Right forelimb (tissue), 1 donor: ENCODE measurements around the gene SLC25A44.
"Not testable (repeated sequence)": the region's sequence is repeated elsewhere in the genome, so short reads cannot be mapped to it uniquely, and the experiment has no call there.

Experiments used
- DNase-seq: peaks from one replicate; pipeline ENCODE4 v3.0.0-alpha.2; 2018

SLC25A44 gene

DNA sequence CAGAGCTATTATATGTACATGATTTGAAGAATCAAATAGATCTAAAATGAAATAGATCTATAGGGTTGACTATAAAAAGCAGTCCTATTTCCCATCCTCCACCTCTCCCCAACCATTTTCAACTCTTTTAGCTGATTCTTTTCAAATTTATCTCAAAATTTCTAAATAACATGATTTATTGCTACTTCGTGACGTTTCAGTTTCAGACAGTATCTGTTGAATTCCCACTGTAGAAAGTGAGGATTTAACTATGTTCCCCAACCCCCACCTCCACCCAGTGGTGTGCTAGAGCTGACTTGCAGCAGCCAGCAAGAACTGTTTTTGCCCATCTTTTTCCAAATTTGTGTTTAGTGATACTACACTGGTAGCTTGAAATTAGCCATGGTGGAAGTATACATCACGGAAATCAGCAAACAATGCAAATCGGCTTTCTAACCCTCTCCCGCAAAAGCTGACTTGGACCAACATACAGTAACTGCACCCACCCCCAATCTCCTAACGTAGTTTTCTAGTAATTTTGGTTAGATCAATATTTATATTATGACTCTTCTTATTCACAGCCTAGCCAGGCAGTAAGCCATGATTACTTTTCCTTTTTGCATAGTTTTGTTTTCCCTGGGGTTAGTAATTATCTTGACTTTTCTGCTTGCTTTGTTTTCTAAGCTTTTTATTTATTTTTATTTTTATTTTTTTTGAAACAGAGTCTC is 29.6 kb upstream of the SLC25A44 start:
- DNase-seq: no peak

DNA sequence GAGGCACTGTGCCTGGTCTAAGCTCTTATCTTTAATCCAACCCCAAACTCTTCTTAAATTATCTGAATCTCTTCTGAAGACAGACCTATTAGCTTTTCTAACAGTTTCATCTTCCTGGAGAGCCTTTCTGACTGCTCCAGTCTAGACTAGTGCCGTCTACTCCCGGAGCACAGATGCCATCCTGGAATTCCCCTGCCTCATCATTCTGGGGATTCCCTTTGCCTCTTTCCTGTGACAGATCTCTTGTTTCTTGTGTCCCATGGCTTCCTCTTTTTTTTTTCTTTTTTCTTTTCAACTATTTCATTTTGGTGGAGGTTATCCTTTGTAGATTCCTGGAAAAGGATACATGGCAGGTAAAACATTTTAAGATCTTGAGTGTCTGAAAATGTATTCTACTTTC is 28.8 kb upstream of the SLC25A44 start:
- no peak for DNase-seq

DNA sequence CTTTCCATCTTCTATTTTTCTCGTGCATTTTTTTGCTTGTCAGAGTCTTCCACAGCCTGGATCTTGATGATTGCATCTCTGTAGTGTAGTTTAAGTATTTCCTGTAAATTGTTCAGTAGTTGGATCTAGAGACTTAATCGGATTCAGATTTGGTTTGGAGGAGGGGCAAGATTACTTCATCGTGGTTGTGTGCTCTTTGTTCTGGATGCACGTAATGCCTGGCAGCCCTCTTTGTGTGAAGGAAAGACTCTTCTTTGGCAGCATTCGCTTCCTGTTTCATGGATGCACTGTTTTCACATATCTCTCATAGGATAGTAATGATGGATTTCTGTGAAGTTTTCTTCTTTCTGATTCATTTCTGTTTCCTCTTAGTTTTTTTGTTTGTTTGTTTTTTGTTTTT is 26.4 kb upstream of the SLC25A44 start:
- DNase-seq: no peak

DNA sequence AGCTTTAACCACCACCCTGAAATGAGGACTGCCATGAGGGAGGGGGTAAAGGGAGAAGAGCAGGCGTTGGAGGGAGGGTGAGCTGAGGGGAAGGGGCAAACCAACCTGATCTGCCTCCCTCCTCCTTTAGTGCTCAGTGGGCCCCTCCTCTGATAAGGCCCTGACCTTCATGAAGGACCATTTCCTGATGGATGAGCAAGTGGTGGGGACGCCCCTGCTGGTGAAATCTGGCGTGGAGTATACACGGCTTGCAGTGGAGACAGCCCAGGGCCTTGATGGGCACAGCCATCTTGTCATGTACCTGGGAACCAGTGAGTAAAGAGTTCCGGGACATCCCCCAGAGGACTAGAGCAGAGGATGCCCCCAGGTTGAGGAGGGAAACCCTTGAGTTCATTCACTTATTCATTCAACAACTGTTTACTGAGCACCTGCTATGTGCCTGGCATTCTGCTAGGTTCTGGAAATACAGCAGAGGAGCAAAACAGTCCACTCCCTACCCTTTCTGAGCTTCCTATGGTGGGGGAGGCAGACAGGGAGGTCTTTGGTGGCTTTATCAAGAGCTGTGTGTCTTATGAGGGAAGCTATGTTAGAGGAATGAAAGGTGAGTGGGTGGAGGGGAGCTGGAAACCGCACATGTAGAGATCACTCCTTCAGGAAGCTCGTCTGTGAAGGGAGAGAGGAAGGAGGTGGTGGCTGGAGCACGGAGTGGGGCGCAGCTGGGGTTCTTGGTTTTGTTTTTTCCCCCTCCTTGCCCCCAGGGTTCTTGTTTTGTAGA is 21.0 kb upstream of the SLC25A44 start:
- no peak for DNase-seq

DNA sequence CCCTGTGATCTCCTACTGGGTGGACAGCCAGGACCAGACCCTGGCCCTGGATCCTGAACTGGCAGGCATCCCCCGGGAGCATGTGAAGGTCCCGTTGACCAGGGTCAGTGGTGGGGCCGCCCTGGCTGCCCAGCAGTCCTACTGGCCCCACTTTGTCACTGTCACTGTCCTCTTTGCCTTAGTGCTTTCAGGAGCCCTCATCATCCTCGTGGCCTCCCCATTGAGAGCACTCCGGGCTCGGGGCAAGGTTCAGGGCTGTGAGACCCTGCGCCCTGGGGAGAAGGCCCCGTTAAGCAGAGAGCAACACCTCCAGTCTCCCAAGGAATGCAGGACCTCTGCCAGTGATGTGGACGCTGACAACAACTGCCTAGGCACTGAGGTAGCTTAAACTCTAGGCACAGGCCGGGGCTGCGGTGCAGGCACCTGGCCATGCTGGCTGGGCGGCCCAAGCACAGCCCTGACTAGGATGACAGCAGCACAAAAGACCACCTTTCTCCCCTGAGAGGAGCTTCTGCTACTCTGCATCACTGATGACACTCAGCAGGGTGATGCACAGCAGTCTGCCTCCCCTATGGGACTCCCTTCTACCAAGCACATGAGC is 17.2 kb upstream of the SLC25A44 start:
- no peak for DNase-seq

DNA sequence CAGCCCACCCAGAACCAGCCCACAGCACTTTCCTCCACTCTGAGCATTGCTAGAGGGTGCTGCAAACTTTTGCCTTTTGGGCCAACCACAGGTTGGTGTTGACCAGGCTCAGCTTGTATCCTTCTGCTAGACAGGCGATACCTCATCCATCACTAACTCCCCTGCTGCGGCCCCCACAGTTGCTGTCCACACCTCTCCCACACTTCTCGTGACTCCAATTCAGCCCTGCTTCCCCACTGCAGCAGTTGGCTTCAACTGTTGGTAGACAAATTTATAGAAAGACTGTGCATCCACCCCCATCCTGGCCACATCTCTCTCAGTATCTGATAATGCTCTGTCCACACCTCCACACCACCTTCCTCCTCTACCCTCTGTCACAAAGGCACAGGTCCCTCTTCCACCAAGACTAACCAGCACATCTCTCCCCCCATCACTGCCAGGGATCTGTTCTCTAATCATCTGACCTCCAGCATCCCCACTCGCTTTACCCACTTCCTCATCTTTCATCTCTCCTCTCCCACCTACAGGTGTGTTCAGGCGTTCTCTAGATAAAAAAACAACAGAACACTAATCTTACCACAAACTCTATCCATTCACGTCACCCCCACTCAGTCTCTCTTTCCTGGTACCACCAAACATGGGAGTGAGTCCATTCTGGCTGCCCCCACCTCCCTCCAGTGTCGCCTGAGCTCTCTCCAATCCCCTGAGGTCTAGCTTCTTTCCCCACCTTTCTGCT is 15.8 kb upstream of the SLC25A44 start:
- no peak for DNase-seq

DNA sequence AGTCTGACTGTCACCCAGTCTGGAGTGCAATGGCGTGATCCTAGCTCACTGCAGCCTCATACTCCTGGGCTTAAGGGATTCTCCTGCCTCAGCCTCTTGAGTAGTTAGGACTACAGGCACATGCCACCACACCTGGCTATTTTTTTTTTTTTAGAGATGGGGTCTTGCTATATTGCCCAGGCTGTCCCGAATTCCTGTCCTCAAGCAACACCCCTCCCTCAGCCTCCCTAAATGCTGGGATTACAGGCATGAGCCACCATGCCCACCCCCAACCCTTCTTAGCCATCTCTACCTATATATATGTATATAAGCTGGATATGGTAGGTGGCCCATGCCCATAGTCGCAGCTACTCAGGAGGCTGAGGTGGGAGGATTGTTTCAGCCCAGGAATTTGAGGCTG is 13.4 kb upstream of the SLC25A44 start:
- DNase-seq: no peak

DNA sequence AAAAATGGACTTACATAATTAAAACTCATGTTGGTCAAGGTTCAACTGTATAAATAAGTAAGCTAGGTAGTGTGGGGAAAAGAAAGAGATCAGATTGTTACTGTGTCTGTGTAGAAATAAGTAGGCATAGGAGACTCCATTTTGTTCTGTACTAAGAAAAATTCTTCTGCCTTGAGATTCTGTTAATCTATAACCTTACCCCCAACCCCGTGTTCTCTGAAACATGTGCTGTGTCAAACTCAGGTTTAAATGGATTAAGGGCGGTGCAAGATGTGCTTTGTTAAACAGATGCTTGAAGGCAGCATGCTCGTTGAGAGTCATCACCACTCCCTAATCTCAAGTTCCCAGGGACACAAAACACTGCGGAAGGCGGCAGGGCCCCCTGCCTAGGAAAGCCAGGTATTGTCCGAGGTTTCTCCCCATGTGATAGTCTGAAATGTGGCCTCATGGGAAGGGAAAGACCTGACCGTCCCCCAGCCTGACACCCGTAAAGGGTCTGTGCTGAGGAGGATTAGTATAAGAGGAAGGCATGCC is 12.4 kb upstream of the SLC25A44 start:
- DNase-seq: not testable (repeated sequence)

DNA sequence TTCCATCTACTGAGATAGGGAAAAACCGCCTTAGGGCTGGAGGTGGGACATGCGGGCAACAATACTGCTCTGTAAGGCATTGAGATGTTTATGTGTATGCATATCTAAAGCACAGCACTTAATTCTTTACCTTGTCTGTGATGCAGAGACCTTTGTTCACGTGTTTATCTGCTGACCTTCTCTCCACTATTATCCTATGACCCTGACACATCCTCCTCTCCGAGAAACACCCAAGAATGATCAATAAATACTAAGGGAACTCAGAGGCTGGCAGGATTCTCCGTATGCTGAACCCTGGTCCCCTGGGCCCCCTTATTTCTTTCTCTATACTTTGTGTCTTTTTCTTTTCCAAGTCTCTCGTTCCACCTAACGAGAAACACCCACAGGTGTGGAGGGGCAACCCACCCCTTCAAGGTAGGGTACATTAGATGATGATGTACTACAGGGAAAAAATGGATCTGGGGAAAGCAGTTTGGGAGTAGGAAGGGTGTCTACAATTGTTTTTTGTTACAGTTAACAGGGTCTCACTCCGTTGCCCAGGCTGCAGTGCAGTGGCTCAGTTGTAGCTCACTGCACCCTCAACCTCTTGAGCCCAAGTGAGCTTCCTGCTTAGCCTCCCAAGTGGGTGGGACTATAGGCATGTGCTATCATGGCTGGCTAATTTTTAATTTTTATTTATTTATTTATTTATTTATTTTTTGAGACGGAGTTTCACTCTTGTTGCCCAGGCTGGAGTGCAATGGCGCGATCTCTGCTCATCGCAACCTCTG is 11.7 kb upstream of the SLC25A44 start:
- not testable (repeated sequence) for DNase-seq

DNA sequence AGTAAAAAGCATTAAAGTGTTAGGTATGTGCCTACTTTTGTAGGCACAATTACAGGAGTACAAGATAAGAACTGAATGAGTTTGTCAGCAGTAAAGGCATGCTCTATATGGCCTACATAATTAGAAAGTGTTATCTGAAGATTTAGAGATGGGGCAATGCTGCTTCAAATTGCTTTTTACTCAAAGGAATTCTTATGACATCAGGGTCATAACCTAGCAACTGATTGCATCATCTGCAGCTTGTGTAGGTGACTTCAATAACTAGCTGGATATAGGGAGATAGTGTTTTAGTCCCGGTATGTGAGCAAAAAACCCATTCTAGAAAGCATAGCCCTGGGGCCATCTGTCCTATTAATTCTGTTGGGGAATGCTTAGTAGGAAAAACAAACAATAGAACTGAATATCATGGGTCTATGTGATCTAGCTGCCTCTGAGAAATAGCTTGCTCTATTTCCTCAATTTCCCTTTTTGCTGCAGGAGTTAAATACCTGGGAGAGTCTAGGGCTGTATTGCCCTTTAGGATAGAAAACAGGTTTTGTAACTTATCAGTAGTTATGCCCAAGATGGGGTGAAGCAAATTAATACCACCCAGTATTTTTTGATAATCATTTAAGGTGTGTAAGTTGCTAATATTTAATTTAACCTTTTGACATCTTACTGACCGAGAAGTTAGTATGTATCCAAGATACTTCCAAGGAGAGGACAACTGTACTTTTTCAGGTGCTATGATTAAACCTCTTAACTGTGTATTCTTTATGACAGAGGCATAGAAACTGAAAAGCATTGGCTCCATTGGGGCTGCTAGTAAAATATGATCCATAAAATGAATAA is 7.3 kb upstream of the SLC25A44 start:
- not testable (repeated sequence) for DNase-seq

DNA sequence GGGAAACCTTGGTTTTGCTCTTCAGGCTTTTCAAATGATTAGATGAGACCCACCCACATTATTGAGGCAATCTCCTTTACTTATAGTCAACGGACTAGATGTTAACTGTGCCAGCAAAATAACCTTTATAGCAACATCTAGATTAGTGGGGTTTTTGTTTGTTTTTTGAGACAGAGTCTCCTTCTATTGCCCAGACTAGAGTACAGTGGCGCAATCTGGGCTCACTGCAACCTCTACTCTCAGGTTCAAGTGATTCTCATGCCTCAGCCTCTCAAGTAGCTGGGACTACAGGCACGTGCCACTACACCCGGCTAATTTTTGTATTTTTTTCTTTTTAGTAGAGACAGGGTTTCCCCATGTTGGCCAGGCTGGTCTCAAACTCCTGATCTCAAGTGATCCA is 3.6 kb upstream of the SLC25A44 start:
- DNase-seq: not testable (repeated sequence)

DNA sequence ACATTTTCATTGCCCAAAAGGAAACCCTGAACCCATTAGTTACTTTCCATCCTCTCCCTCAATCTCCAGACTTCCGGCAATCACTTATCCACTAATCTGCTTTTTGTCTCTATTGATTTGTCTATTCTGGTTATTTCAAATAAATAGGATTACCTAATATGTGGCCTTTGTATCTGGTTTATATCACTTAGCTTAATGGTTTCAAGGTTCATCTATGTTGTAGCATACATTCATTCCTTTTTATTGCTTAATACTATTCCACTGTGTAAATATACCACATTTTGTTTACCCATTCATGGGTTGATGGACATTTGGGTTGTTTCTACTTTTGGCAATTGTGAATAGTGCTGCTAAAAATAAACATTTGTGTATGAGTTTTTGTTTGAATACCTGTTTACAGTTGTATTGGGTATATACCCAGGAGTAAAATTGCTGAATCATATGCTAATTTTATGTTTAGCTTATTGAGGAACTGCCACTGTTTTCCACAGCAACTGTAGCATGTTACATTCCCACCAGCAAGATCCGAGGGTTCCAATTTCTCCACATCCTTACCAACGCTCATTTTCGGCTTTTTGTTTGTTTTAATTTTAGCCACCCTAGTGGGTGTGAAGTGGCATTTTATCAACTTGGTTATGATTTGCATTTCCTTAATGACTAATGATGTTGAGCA is 2.5 kb upstream of the SLC25A44 start:
- DNase-seq: no peak

DNA sequence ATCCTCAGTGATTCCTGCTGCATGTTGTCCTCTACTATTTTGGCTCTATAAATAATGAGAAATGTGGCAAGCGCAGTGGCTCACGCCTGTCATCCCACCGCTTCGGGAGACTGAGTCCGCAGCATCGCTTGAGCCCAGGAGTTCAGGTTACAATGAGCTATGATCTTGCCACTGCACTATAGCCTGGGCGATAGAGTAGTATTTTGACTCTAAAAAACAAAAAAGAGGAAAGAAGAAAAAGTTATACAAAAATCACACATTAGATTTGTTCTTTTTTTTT is 756 bp upstream of the SLC25A44 start:
- no peak for DNase-seq

DNA sequence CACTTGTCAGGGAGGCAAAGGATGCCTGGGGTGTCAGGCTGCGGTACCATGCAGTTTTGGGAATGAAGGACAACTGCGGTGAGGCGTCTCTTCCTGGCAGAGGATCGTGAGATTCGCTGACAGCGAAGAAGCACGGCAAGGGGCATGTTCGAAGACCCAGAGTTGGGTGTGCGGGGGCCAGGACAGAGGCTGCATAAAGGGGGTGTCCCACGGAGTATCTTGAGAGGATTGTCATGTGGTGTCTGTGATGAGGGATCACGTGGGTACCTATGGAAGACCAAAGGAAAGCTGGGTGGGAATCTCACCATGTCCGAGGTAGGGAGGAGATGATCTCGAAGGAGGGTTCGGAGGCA is 372 bp downstream of the SLC25A44 start:
- DNase-seq: no peak

DNA sequence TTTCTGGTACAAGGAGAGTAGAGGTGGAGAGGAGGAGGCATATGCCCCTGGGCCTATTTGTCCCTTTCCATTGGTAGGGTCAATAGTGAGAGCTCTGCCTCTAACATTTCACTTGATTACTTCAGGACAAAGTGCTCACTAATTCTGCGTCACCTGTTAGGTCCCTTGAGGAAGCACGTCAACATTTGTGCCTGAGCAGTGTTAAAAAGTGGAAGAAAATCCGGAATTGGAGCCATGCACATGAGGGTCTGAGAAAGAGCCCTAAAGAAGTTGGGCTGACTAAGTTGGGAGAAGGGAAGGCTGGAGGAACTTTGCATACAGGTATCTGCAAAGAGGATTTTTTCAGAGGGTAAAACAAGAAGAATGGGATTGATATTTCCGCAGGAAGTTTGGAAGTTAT is 1.9 kb downstream of the SLC25A44 start:
- DNase-seq: no peak

DNA sequence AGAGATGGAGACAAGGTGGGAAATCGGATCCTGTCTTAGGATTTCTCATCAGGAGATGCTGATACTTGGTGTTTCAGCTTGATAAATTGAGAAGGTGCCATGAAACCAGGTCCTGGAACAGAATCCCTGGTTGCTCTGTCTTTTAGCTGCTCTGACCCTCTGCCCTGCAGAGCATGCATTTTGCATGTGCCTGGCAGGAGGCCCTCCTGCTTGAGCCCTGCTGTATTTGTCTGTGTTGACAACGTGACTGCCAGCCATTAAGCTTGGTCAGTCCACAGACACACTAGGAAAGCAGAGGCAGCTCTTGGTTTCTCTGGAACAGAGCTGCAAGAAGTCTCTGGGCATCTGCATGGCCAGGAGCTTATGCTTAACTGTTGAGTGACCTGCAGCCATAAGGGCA is 2.5 kb downstream of the SLC25A44 start:
- no peak for DNase-seq

DNA sequence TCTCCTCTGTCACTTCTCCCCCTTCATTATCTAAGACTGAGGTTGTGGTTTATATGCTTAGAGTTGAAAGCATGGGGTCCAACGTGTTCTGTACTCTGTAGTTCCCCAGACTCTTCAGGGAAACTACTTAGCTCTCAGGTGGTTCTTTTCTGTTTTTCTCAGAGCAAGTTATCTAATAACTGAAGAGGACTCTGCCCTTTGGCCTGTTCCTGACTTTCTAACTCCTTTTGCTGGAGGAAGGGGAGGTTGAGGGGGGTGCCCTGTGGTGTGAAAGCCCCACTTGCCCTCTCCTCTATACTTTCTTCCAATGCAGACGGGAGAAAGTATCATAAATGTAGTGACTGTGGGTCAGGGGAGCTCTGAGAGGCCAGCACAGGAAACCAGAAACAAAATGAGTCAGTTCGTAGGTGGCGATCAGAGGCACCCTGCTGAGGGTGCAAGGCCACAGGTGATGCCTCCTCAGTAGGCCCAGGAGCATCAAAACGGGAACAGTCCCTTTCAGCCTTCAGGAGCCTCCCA is 5.0 kb downstream of the SLC25A44 start:
- no peak for DNase-seq

DNA sequence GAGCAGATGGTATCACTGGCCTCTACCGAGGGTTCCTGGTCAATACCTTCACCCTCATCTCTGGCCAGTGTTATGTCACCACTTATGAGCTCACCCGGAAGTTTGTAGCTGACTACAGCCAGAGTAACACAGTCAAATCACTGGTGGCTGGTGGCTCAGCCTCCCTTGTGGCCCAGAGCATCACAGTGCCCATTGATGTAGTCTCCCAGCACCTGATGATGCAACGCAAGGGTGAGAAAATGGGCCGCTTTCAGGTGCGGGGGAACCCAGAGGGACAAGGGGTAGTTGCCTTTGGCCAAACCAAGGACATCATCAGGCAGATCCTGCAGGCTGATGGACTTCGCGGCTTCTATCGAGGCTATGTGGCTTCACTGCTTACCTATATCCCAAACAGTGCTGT is 6.1 kb downstream of the SLC25A44 start:
- no peak for DNase-seq

DNA sequence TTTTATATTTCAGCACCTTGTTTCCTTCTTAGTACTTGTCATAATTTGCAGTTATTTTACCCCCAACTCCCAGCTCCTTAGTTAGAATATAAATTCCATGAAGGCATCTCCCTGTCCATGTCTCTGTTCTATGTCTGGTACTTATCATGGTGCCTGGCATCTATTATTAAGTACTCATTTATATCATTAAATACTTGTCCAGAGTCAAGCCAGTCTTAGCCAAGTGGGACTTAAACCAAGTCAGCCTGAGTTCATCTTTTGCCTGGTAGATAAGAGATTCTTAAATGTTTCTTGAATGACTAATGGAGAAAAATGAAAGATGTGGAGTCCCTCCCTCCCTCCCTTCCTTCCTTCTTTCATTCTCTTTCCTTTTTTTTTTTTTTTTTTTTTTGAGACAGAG is 9.4 kb downstream of the SLC25A44 start:
- no peak for DNase-seq

DNA sequence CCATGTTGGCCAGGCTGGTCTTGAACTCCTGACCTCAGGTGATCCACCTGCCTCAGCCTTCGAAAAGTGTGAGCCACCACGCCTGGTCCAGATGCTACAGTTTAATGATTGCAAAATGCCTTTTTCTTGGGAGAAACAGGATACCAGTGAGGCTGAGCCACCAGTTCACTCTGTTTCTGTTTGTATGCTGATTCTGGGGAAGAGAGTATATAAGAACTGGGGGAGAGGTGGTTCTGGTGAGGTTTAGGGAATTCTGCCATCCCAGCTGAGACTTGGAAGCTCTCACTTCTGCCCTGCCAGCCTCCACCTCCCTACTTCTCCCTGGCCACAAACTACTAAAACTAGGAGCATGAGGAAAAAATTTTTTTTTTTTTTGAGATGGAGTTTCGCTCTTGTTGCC is 10.8 kb downstream of the SLC25A44 start:
- DNase-seq: no peak

DNA sequence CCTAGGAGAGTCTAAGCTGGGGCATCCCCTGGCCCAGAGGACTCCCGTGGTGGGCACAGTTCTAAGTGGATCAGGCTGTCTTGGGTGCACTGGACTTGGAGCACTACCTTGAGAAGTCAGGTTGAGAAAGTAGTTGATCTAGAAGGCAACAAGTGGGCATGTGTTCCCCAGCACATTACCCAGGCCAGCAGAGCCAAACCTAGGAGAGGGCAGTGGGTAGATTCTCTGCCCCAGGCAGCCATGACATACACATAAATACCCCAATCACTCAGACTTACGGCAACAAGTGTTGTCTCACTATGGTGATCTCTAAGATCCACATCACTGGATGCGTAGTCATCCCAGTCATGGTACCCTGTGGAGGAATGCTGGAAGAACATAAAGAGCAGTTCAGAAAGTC is 17.3 kb downstream of the SLC25A44 start:
- no peak for DNase-seq
